HG03521 (cell line): ENCODE results near the gene SNRNP48.

ENCODE experiments used
- ATAC-seq: cut with Tn5 transposase; IDR thresholded peaks from one replicate; pipeline ENCODE4 v1.9.1; 2021; ENCODE audit warnings: mild to moderate bottlenecking, moderate library complexity; ENCODE audit not compliant: unreplicated experiment

Gene SNRNP48, protein sequence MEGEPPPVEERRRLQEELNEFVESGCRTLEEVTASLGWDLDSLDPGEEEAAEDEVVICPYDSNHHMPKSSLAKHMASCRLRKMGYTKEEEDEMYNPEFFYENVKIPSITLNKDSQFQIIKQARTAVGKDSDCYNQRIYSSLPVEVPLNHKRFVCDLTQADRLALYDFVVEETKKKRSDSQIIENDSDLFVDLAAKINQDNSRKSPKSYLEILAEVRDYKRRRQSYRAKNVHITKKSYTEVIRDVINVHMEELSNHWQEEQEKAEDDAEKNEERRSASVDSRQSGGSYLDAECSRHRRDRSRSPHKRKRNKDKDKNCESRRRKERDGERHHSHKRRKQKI

GRCh38 chr6:7589949-7590917, at the start of gene SNRNP48:
TSS of gene SNRNP48 (plus strand) at chr6:7590198. CDS start at chr6:7590258, 60 bp downstream.
- ATAC-seq, result peak; percentile 99

- ATAC-seq, result no peak
These were observed 49.4 kb upstream of the SNRNP48 start for GRCh38 chr6:7540595-7540994.

- peak; percentile 42 for ATAC-seq
These were observed 48.6 kb upstream of the SNRNP48 start, which contains the start of gene DSP for GRCh38 chr6:7541175-7542064. TSS of gene DSP (plus strand) at chr6:7541671. CDS start at chr6:7541916, 245 bp downstream.

DNA sequence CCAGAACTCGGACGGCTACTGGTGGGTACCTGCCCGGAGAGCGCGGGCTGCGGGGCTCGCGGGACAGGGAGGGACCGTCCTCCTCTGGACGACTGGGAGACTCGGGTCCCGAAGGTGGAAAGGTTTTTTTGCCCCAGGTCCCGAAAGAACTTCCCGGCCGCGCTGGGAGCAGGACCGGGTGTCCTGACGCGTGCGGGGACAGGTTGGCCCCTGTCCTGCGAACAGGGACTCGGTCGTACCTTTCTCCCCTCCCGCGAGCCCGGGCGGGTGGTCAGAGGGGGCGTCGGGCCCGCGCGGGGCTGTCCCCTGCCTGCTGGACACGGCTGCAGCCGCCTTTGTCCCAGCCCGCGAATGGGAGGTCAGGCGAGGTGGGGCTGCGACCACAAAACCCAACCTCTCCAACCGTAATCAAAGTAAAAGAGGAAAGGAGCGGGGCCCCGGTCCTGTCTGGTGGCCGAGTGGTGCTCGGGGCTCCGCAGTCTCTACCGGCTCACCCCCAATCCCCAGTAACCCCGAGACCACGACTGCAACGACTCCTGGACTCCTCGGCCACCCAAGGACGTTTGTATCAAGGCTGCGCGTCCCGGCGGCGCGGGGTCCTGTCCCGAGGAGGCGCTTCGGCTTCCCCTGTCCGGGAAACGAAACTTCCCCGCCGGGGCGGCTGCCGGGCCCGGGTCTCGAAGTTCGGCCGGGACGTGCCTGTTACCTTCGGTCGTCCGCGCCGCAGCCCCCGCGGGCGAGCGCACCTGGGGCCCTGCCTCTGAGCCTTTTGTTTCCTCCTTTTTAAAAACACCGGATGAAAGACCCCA, 47.7 kb upstream of the SNRNP48 start:
- ATAC-seq, result no peak

GRCh38 chr6:7542874-7543624, 46.9 kb upstream of the SNRNP48 start:
- no peak for ATAC-seq

GRCh38 chr6:7543789-7544424, 46.1 kb upstream of the SNRNP48 start:
- ATAC-seq, result no peak

DNA sequence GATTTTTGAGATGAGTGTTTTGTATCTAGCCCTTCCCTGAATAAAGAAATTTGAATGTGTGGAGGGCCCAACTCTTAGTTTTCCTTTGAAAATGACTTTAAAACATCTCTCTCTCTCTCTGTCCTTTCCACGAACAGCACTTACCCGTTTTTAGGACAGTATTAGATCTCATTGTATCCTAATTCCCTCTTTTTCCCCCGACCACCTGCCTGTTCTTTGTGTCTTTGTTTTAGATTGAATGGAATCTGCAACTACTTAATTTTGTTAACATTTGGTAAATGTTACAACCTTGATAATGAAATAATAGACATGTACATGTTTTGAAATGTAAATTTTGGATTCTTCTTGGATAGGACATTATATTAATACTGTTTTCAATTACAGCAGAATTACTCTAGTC, 45.4 kb upstream of the SNRNP48 start:
- ATAC-seq, result no peak

DNA sequence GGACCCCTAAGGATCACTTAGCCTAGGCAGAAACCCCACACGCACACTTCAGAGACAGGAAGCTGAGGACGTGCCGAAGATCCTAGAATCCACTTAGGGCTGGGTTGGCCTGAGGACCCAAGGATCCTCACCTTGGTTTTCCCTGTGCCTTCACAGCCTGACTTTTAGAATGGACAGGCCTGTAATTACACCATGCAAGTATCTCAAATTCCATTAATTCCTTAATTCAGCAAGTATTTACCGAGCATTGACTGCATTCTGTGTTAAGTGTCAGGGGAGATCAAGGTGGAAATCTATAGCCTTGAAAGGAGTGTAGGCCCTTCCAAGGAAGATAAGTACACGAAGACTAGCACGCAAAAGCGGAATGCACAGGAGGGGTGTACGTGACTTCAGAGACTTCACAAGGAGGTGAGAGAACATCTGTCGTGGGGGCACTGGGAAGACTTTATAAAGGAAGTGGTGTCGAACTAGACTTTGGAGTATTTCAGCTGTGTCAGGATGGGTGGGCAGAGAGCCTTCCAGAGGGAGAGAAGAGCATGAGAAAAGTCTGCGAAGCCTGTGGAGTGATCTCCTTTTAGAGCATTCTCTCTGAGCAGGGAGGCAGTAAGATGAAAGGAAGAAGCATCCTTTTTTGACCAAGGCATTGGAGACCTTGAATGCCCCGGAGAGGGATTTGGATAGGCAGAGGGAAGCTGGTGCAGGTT, 44.5 kb upstream of the SNRNP48 start:
- no peak for ATAC-seq

GRCh38 chr6:7546020-7546369, 44.0 kb upstream of the SNRNP48 start:
- ATAC-seq, result no peak

DNA sequence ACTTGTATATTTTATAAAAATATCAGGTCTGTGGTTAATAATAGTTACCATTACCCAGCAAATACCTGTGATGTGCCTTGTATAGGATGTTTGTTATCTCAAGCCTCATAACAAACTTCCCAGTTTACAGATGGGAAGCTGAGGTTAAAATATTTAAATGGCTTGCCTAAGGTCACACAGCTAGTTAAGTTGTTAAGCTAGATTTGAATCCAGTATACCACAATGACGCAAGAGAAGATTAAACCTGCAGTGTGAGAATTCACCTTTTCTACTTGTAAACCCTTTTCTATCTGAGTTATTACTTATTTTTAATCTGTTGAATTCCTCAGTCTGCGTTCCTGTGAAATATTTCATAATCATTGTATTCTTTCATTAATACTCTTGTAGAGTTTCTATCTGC, 43.6 kb upstream of the SNRNP48 start:
- ATAC-seq, result no peak

DNA sequence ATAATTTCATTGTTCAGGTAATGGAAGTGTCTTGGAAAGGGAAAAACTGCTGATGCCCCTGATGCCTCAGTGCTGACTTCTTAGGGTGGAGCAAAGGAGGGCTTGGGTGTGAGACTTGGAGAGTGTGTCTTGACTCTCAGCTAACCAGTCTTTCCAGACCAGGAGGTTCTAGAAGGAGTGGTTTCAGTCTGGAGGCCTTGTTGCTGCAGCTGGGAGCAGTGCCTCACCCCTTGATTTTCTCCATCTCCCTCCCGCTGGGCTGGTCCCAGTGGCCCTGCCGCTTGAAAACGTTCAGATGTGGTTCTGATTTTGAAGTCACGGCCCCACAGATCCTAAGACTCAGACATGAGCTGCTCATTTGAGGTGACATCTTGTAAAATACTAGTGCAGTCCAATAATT, 43.1 kb upstream of the SNRNP48 start:
- ATAC-seq, result no peak

DNA sequence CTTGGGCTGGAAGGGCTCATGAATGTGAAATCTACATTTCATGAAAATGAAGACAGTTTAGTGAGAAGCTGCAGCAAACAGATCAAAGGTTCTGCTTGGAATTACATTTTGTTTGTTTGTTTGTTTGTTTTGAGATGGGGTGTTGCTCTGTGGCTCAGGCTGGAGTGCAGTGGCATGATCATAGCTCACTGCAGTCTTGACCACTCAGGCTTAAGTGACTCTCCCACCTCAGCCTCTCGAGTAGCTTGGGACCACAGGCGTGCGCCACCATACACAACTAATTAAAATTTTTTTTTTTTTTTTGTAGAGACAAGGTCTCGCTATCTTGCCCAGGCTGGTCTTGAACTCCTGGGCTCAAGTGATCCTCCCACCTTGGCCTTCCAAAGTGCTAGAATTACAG, 42.7 kb upstream of the SNRNP48 start:
- no peak for ATAC-seq

- ATAC-seq, result no peak
These were observed 39.6 kb upstream of the SNRNP48 start for GRCh38 chr6:7550433-7550801.

GRCh38 chr6:7554533-7555275, 35.3 kb upstream of the SNRNP48 start:
- no peak for ATAC-seq

- no peak for ATAC-seq
These were observed 34.3 kb upstream of the SNRNP48 start for GRCh38 chr6:7555671-7556070.

GRCh38 chr6:7556394-7557106, 33.4 kb upstream of the SNRNP48 start:
- no peak for ATAC-seq

GRCh38 chr6:7557652-7558051, 32.3 kb upstream of the SNRNP48 start:
- no peak for ATAC-seq
